Breast epithelium (tissue), 3 donors: ENCODE data around the gene BTAF1.
A peak's percentile ranks its signal among the peaks of the same experiment; 100 is the strongest.

Source experiments
- CTCF ChIP-seq, 3 donors: fragments of 450-650 bp; IDR thresholded peaks; one replicate each; pipeline ENCODE4 v1.5.1; 2016 to 2017; ENCODE audit warnings: antibody characterized with exemption in 3 of 3, mild to moderate bottlenecking in 3 of 3, moderate library complexity in 3 of 3
- POLR2A ChIP-seq: fragments of 450-650 bp; IDR thresholded peaks from one replicate; pipeline ENCODE4 v1.6.1; 2016; ENCODE audit warnings: antibody characterized with exemption, mild to moderate bottlenecking, moderate library complexity
- POLR2AphosphoS5 ChIP-seq, 3 donors: sonication (generic); formaldehyde crosslinking; IDR thresholded peaks; one replicate each; pipeline ENCODE4 v1.6.1; 2017; ENCODE audit warnings: antibody characterized with exemption in 3 of 3

- TF ChIP-seq CTCF (IDR thresholded peaks at IDR 0.05) = peak in 1 of 3 donors; percentile 22
- peak; percentile 89 to 99 (median 94) for TF ChIP-seq POLR2AphosphoS5 (IDR thresholded peaks at IDR 0.05)
- TF ChIP-seq POLR2A = peak; percentile 90
Measured at GRCh38 chr10:91923371-91924211, at the start of gene BTAF1.
